Amniotic epithelial cell (primary cell): ENCODE data around the gene RTP3.
"Not testable (repeated sequence)": the region's sequence is repeated elsewhere in the genome, so short reads cannot be mapped to it uniquely, and the experiment has no call there.

Experiments used
- DNase-seq: peaks from one replicate; pipeline ENCODE4 v3.0.0-alpha.2; 2010; ENCODE audit warnings: low read depth

The RTP3 gene

GRCh38 chr3:46491089-46492070, 6.4 kb upstream of the RTP3 start:
- no peak for DNase-seq

- no peak for DNase-seq
Measured at GRCh38 chr3:46492890-46493547, 4.8 kb upstream of the RTP3 start.

DNA sequence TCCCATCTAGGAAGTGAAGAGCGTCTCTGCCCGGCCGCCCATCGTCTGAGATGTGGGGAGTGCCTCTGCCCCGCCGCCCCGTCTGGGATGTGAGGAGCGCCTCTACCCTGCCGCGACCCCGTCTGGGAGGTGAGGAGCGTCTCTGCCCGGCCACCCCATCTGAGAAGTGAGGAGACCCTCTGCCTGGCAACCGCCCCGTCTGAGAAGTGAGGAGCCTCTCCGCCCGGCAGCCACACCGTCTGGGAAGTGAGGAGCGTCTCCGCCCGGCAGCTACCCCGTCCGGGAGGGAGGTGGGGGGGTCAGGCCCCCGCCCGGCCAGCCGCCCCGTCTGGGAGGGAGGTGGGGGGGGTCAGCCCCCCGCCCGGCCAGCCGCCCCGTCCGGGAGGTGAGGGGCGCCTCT, 3.3 kb upstream of the RTP3 start:
- DNase-seq: not testable (repeated sequence)

- DNase-seq: peak; percentile 90
Measured at GRCh38 chr3:46495901-46496456, 1.8 kb upstream of the RTP3 start.

DNA sequence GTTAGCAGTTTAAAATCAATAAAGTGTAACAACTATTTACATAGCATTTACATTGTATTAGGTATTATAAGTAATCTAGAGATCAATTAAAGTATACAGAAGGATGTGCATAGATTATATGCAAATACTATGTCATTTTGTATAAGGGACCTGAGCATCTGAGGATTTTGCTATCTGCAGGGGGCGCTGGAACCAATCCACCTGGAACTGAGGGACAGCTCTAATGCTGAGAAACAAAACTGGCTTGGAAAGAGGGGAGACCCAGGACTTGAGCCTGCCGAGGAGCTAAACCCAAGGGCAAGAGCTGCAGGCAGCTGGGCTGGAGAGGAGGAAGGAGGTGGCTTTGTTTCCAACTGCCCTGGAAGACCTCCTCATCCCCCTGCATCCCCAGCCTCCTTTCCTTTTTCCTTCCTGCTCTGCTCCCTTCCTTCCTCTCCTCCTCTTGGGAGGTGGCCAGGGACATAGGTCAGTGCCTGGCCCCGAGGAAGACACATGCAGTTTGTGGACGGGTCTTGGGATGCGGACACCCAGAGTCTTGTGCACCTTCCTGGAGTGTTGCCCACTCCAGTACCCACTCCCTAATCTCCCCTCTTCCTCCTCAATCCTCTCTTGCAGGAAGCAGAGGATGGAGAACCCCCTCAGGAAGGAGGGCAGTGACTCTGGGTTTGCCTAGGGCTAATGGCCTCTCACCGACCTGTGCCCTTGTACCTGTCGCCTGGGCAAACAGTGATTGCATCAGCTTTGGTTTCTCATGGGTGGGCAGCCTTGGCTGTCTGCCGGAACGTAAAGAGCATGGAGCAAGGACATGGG, 825 bp upstream of the RTP3 start:
- DNase-seq: no peak

GRCh38 chr3:46498916-46499519, 1.2 kb downstream of the RTP3 start:
- peak; percentile 39 for DNase-seq

DNA sequence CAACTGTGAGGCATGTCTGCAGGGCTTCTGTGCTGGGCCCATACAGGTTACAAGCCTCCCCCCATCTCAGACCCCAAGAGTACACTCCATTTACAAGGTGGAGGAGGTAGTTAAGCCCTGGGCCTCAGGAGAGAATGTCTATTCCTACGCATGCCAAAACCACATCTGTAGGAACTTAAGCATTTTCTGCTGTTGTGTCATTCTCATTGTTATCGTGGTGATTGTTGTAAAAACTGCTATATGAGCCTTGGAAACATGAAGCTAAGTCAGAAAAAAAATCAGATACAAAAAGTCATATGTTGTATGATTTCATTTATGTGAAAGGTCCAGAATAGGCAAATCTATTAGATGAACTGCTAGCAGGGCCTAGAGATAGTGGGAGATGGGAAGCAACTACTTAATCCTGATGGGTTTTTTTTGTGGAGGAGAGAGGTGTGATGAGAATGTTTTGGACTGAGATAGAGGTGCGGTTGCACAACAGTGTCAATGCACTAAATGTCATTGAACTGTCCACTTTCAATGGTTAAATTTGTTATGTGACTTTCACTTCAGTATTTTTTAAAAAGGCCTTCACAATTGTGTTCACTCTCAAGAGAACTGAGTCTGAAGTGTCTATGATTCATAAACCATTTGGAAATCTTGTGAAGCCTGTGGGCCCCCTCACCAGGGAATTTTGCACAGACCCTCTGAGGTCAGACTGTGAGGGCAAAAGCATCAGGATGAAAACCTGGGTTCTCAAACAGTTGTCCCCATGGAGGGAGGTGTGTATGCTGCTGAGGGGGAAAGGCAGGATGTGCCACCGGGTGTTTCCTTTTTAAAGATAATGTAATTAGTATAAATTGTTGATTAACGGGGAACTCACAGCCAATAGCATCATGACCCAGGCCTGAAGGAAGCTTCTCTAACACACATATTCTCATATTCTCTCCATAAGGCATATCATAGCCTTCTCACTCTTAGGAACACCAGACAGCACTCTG, 3.2 kb downstream of the RTP3 start:
- peak; percentile 94 for DNase-seq

GRCh38 chr3:46501702-46502101, 3.9 kb downstream of the RTP3 start:
- no peak for DNase-seq

- no peak for DNase-seq
Measured at GRCh38 chr3:46503200-46503874, 5.6 kb downstream of the RTP3 start.

GRCh38 chr3:46504789-46505188, 7.0 kb downstream of the RTP3 start:
- no peak for DNase-seq

- no peak for DNase-seq
Measured at GRCh38 chr3:46505953-46506352, 8.2 kb downstream of the RTP3 start.

DNA sequence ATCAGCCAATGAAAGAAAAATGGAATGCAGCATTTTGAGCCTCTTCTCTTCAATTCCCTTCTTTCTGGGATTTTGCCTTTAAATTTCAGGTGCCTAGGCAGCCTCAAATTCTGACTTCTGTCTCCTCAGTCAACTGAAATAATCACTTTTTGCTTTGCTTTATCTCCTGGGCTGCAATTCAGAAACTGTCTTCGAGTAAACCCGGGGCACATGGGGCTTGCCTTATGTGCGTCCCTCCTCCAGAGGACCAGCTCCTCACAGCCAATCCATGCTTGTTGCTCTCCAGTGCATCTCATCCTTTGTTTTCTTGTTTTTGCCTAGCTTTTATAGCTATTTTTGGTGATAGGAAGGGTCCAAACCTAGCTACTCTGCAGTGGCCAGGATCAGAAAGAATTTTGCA, 8.8 kb downstream of the RTP3 start:
- no peak for DNase-seq

DNA sequence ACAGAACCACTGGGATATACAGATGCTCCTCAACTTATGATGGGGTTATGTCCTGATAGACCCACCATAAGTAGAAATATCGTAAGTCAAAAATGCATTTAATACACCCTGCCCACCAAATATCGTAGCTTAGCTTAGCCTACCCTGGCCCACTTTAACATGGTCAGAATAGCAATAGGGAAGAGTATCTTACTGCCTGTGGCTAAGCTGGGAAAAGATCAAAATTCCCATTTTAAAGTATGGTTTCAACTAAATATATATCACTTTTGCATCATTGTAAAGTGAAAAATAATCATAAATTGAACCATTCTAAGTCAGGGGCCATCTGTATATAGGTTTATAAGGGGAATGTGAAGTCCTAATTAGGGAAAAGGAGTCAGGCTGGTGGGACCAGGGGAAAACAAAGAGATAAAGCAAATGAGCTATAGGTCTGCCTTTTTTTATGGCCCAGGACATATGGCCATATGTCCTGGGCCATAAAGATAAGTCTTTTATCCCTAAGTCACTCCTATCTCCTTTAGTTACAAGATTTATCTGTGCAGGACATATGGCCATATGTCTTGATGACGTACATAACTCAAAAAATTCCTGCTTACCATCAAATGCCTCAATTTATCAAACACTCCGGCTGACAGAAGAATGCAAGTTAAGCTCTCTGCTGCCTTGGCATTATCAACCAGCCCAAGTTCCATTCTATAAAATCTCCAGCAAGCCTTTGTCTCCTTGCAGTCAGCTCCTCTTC, 11.2 kb downstream of the RTP3 start:
- DNase-seq: peak; percentile 52

DNA sequence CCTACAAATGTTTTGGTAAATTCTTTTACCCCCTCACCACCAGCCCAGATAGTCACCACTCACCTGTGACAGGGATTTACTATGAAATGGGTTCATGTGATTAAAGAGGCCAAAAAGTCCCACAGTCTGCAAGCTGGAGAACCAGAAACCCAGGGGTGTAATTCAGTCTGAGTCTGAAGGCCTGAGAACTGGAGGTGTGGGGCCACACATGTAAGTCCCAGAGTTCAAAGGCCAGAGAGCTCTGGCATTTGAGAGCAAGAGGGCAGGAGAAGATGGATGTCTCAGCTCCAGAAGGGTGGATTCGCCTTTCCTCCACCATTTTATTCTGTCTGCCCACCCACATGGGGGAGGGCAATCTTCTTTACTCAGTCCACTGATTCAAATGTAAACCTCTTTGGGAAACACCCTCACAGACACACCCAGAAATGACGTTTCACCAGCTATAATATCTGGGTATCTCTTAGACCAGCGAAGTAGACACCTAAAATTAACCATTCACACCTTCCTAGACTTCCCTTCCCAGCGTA, 11.9 kb downstream of the RTP3 start:
- no peak for DNase-seq

DNA sequence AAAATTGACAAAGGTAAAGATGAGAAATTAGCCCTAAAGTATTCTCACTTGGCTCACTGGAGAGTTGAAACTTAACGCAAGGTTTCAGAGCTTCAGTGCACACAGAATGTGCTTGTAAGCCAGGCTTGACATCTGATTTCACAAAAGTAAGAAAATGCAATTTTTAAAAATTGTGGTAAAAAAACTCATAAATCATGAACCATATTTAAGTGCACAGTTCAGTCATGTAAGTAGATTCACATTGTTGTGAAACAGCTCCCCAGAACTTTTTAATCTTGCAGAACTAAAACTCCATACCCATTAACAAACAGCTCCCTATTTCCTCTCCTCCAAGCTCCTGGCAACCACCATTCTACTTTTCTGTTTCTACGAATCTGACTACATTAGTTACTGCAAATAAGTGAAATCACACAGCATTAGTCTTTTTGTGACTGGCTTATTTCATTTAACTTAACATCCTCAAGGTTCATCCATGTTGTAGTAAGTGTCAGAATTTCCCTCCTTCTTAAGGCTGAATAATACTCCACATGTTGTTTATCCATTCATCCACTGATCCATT, 14.5 kb downstream of the RTP3 start:
- DNase-seq: peak; percentile 57

DNA sequence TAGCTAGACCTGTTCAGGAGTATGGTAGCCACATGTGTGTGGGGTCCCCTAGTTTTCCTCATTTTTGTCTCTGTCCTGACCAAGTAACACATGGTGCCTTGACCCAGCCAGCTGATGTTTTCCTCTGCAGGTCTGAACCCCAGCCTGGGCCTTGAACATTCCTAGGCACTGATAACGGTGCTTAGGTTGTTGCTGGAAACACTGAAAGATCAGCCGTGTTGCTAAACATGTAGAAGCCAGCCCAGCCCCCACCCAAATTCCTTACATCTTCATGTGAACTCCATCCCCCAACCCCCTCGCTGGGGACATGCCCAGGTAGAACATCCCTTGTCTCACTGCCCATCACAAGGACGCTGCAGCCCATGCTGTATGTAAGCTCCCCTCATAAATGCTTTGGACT, 18.7 kb downstream of the RTP3 start:
- peak; percentile 71 for DNase-seq

- DNase-seq: peak; percentile 96
Measured at GRCh38 chr3:46517016-46517783, 19.4 kb downstream of the RTP3 start.

GRCh38 chr3:46517784-46518181, 20.0 kb downstream of the RTP3 start:
- DNase-seq: no peak
